Activated naive CD4-positive, alpha-beta T cell treated with anti-CD3 and anti-CD28 coated beads, Interleukin-2, amount 50 U/mL, for 72 hours (primary cell): Measurements from ENCODE around the gene LMOD1. TPM values are rescaled to one million over a fixed set of nuclear protein-coding genes. Genes with fewer than 3 reads are reported as not detected.

ENCODE experiments used
- ATAC-seq, 2 donors: fragments of 150-1000 bp; cut with Tn5 transposase; 2 replicates each; pipeline ENCODE4 v1.10.0; 2021; ENCODE audit warnings: mild to moderate bottlenecking in 2 of 2, moderate library complexity in 2 of 2
- DNase-seq, 2 donors: peaks; one replicate each; pipeline ENCODE4 v3.0.0; 2021 to 2022; ENCODE audit warnings: low spot score in 2 of 2
- H3K27ac Mint-ChIP-seq, 2 donors: one replicate each; pipeline ENCODE4 v1.8.0; 2022; ENCODE audit warnings: mild to moderate bottlenecking in 2 of 2, mixed read lengths in 2 of 2
- H3K36me3 Mint-ChIP-seq, 2 donors: one replicate each; pipeline ENCODE4 v1.8.0; 2022; ENCODE audit warnings: mixed read lengths in 2 of 2
- H3K9me3 Mint-ChIP-seq, 2 donors: one replicate each; pipeline ENCODE4 v1.8.0; 2022; ENCODE audit warnings: mixed read lengths in 2 of 2
- total RNA-seq, 2 donors: library from RNA; stranded (reverse); gene quantifications; one replicate each; pipeline ENCODE4 v1.2.3, GENCODE V29; 2022

Gene LMOD1
- total RNA-seq, 2 donors from 2014 or later: not detected

- ATAC-seq (no peak), DNase-seq (no peak)
- Mint-ChIP-seq H3K9me3 (no peaks in the 10 kb centered on the region), H3K27ac (no peak overlapping the region), H3K36me3 (no peaks in the 10 kb centered on the region)
Measured at GRCh38 chr1:201890806-201891450, 55.4 kb downstream of the LMOD1 start.

- no peak for DNase-seq
- ATAC-seq: no peak
- H3K27ac Mint-ChIP-seq: no peak overlapping the region
Measured at GRCh38 chr1:201890223-201890622, 56.1 kb downstream of the LMOD1 start.

DNA sequence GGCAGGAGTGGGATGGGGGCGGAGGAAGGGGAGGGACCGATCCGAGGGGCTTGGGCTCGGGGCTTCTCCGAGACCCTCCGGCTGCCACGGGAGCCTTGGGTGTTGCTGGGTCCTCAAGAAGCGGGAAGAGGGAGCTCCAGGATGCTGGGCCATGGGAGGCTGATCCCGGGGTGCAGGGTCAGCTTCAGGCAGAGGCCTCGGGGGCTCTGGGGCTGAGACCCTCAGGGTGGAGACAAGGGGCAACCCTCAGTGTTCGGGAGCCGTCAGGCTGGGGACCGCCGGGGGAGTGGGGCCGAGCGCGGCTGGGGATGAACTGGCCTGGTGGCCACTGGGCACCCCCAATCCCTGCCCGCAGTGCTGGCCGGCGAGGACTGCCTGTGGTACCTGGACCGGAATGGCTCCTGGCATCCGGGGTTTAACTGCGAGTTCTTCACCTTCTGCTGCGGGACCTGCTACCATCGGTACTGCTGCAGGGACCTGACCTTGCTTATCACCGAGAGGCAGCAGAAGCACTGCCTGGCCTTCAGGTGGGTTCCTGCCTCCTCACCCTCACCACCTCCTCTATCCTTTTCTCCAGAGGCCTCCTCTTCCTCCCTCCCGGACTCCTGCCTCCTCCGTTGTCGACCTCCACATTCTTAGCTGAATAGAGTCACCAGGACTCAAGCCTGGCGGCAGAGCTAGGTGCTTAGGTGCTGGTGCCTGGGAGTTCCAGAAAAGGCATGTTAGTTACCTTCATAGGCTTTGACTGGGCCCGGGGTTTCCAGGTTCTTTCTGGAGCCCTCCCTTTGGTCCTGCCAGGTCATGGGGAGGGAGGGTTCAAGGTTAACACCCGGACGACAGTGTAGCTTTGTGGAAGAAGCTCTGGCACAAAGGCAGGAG, 57.0 kb downstream of the LMOD1 start:
- DNase-seq (no peak), ATAC-seq (peak; percentile 1 to 6)
- no peaks in the 10 kb centered on the region for H3K9me3 Mint-ChIP-seq
- H3K36me3 Mint-ChIP-seq: no peaks in the 10 kb centered on the region
- no peak overlapping the region for H3K27ac Mint-ChIP-seq

More at GRCh38 chr1:201890223-201890622, 56.1 kb downstream of the LMOD1 start:
- Mint-ChIP-seq H3K36me3 (no peaks in the 10 kb centered on the region), H3K9me3 (no peaks in the 10 kb centered on the region)

GRCh38 chr1:201888282-201889089, 57.9 kb downstream of the LMOD1 start, which contains the start of gene SHISA4:
Gene SHISA4, plus strand, starts transcription at chr1:201888898. Its CDS starts 97 bp downstream, at chr1:201888995.
- peak within 1 kb of the TSS in 1 of 2 donors; percentile 29 for H3K27ac Mint-ChIP-seq
- peak; percentile 47 to 57 for ATAC-seq

GRCh38 chr1:201887116-201887866, 59.1 kb downstream of the LMOD1 start:
- no peaks in the 10 kb centered on the region for H3K36me3 Mint-ChIP-seq
- ATAC-seq: no peak

More at GRCh38 chr1:201888282-201889089, 57.9 kb downstream of the LMOD1 start, which contains the start of gene SHISA4:
- no peaks in the 10 kb centered on the region for H3K9me3 Mint-ChIP-seq
- no peak for DNase-seq
- no peaks in the 10 kb centered on the region for H3K36me3 Mint-ChIP-seq

DNA sequence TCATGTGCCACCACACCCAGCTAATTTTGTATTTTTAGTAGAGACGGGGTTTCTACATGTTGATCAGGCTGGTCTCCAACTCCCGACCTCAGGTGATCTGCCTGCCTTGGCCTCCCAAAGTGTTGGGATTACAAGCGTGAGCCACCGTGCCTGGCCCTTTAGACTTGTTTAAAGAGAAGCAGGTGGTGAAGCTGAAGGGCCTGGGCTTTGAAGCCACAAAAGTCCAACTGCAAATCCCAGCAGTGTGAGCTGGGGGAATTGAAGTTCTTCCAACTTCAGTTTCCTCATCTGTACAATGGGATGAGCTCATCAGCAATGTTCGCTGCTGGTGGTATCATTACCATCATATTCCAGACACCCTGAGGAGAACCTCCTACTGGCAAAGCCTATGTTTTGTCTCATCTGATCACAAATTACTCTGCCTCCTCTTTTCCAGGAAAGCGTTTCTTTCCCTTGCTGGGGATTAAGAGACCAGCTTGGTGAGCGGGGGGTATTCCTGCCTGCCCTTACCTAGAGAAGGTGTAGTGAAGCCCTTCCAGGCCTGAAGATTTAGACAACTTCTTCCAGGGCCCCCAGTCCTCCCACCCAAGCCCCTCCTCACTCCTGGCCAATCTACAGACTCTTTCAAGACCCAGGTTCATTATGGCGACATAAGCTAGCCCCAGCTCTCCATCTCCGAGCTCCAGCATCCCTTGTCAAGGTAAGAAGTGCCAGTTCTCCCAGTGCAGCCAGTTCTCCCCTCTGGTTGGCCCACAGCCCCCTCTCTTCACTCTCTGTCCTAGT, 60.1 kb downstream of the LMOD1 start:
- no peak for DNase-seq
- H3K27ac Mint-ChIP-seq: no peak overlapping the region
- no peaks in the 10 kb centered on the region for H3K36me3 Mint-ChIP-seq
- ATAC-seq: no peak
- no peaks in the 10 kb centered on the region for H3K9me3 Mint-ChIP-seq

More at GRCh38 chr1:201887116-201887866, 59.1 kb downstream of the LMOD1 start:
- Mint-ChIP-seq H3K9me3 (no peaks in the 10 kb centered on the region), H3K27ac (no peak overlapping the region)
- no peak for DNase-seq

- H3K9me3 Mint-ChIP-seq: no peaks in the 10 kb centered on the region
- no peaks in the 10 kb centered on the region for H3K36me3 Mint-ChIP-seq
- no peak overlapping the region for H3K27ac Mint-ChIP-seq
- ATAC-seq (no peak), DNase-seq (no peak)
Measured at GRCh38 chr1:201885531-201886075, 60.7 kb downstream of the LMOD1 start.

- H3K9me3 Mint-ChIP-seq: no peaks in the 10 kb centered on the region
- no peaks in the 10 kb centered on the region for H3K36me3 Mint-ChIP-seq
- DNase-seq (no peak), ATAC-seq (no peak)
- H3K27ac Mint-ChIP-seq: no peak overlapping the region
Measured at GRCh38 chr1:201884425-201884824, 61.9 kb downstream of the LMOD1 start.

- no peak for DNase-seq
- Mint-ChIP-seq H3K9me3 (no peaks in the 10 kb centered on the region), H3K36me3 (no peaks in the 10 kb centered on the region), H3K27ac (no peak overlapping the region)
- no peak for ATAC-seq
Measured at GRCh38 chr1:201883786-201884185, 62.6 kb downstream of the LMOD1 start.

GRCh38 chr1:201883266-201883665, 63.1 kb downstream of the LMOD1 start:
- no peaks in the 10 kb centered on the region for H3K9me3 Mint-ChIP-seq
- no peaks in the 10 kb centered on the region for H3K36me3 Mint-ChIP-seq
- DNase-seq (no peak), ATAC-seq (no peak)
- no peak overlapping the region for H3K27ac Mint-ChIP-seq

DNA sequence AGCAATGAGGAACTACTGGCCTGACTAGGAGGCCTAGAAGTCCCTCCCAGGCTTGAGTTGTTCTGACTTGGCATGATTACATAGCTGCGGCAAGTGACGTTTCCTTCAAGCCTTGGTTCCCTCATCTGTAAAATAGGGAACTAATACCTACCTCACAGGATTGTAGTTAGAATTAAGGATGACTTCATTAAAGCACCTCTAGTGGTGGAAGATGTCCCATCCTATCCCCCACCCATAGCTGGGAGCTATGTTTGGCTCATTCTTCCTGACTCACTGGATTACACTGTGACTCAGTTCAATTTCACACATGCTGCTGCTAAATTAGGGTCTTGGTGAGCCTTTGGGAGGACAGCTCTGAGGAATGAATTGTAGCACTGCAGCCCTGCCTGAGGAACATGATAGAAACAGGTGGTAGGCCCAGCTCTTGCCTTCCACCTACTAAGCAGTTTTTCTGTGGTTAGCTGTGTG, 63.6 kb downstream of the LMOD1 start:
- ATAC-seq (peak; percentile 23), DNase-seq (no peak)
- Mint-ChIP-seq H3K36me3 (no peaks in the 10 kb centered on the region), H3K27ac (no peak overlapping the region), H3K9me3 (no peaks in the 10 kb centered on the region)

DNA sequence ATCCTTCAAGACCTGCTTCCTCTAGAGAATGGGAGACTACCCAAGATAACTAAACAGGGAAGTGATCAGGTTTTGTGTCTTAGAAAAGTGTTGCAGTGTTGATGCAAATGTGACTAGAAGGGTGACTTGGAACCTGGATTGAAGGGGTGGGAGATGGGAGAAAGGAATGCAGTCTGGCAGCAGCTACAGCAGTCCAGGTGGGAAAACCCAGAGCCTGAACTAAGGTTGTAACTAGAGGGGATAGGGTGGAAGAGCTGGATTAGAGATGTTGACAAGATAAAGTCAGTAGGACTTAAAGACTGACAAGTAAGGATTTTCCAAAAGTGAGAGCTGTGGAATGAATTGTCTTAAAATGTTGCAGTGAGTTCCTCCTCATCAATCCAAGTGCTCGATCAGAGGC, 64.7 kb downstream of the LMOD1 start:
- Mint-ChIP-seq H3K27ac (peak overlapping the region in 1 of 2 donors; percentile 3), H3K36me3 (no peaks in the 10 kb centered on the region), H3K9me3 (no peaks in the 10 kb centered on the region)
- DNase-seq: no peak
- ATAC-seq: no peak

- ATAC-seq (no peak), DNase-seq (no peak)
- Mint-ChIP-seq H3K27ac (peak overlapping the region; percentile 3 to 28), H3K9me3 (no peaks in the 10 kb centered on the region), H3K36me3 (no peaks in the 10 kb centered on the region)
Measured at GRCh38 chr1:201880928-201881571, 65.3 kb downstream of the LMOD1 start.

- DNase-seq: no peak
- ATAC-seq: peak; percentile 42 to 59
- Mint-ChIP-seq H3K9me3 (no peaks in the 10 kb centered on the region), H3K36me3 (no peaks in the 10 kb centered on the region), H3K27ac (no peak overlapping the region)
Measured at GRCh38 chr1:201877877-201878401, 68.4 kb downstream of the LMOD1 start.
